Ovary (tissue), 3 donors: ENCODE results near the gene ARHGEF37.
A peak's percentile ranks its signal among the peaks of the same experiment; 100 is the strongest.

Experiments used
- CTCF ChIP-seq, 3 donors: fragments of 450-650 bp in 2 of 3; fragments of 200-600 bp in 1 of 3; IDR thresholded peaks; one replicate each; pipeline versions ENCODE4 v1.5.1 to v1.8.0; 2016 to 2022; ENCODE audit warnings: antibody characterized with exemption in 3 of 3, mild to moderate bottlenecking in 1 of 3
- EP300 ChIP-seq: sonication (generic); formaldehyde crosslinking; IDR thresholded peaks from one replicate; pipeline ENCODE4 v1.6.1; 2017; ENCODE audit warnings: antibody characterized with exemption
- POLR2A ChIP-seq: fragments of 450-650 bp; IDR thresholded peaks from one replicate; pipeline ENCODE4 v1.6.1; 2017; ENCODE audit warnings: antibody characterized with exemption, mild to moderate bottlenecking, moderate library complexity
- donor health status: DM: no; HTN: no; CAD: no.

GRCh38 chr5:149618581-149619248 lies 37.4 kb downstream of the ARHGEF37 start:
- peak in 2 of 3 donors; percentile 10 to 21 for TF ChIP-seq CTCF (IDR thresholded peaks at IDR 0.05)
- TF ChIP-seq POLR2A, result no peak
- TF ChIP-seq EP300, result no peak
